ENCODE data around the gene ERGIC3.
"Not testable (repeated sequence)": the region's sequence is repeated elsewhere in the genome, so short reads cannot be mapped to it uniquely, and the experiment has no call there.

The ERGIC3 gene

GRCh38 chr20:35517125-35517524, 24.8 kb upstream of the ERGIC3 start:
- in situ Hi-C loops (cut with HindIII; ENCODE audit: low sequenced_read_pairs), result no loop called here

- in situ Hi-C loops (cut with HindIII; ENCODE audit: low sequenced_read_pairs), result not testable (repeated sequence)
These were observed 24.1 kb upstream of the ERGIC3 start for GRCh38 chr20:35517767-35518166.

- in situ Hi-C loops (cut with HindIII; ENCODE audit: low sequenced_read_pairs), result no loop called here
These were observed 22.9 kb upstream of the ERGIC3 start for GRCh38 chr20:35518955-35519354.

- in situ Hi-C loops (cut with HindIII; ENCODE audit: low sequenced_read_pairs), result no loop called here
These were observed 18.5 kb upstream of the ERGIC3 start for GRCh38 chr20:35523298-35523888.

GRCh38 chr20:35525639-35526038, 16.2 kb upstream of the ERGIC3 start:
- in situ Hi-C loops (cut with HindIII; ENCODE audit: low sequenced_read_pairs), result no loop called here

GRCh38 chr20:35527122-35527769, 14.6 kb upstream of the ERGIC3 start:
- in situ Hi-C loops (cut with HindIII; ENCODE audit: low sequenced_read_pairs), result no loop called here

- in situ Hi-C loops (cut with HindIII; ENCODE audit: low sequenced_read_pairs), result no loop called here
These were observed 12.3 kb upstream of the ERGIC3 start, which contains the start of gene C20orf173 for GRCh38 chr20:35529552-35529951. Gene C20orf173 (minus strand): TSS chr20:35529652. CDS start chr20:35529373, 279 bp downstream.

GRCh38 chr20:35539756-35540212, 2.1 kb upstream of the ERGIC3 start:
- in situ Hi-C loops (cut with HindIII; ENCODE audit: low sequenced_read_pairs), result no loop called here

- in situ Hi-C loops (cut with HindIII; ENCODE audit: low sequenced_read_pairs), result no loop called here
These were observed 628 bp upstream of the ERGIC3 start for GRCh38 chr20:35541118-35541782.

- in situ Hi-C loops (cut with HindIII; ENCODE audit: low sequenced_read_pairs), result no loop called here
These were observed 1.1 kb downstream of the ERGIC3 start for GRCh38 chr20:35542990-35543389.

GRCh38 chr20:35544436-35544835, 2.6 kb downstream of the ERGIC3 start:
- in situ Hi-C loops (cut with HindIII; ENCODE audit: low sequenced_read_pairs), result no loop called here

- in situ Hi-C loops (cut with HindIII; ENCODE audit: low sequenced_read_pairs), result not testable (repeated sequence)
These were observed 3.1 kb downstream of the ERGIC3 start for GRCh38 chr20:35544941-35545340.

GRCh38 chr20:35546127-35546526, 4.2 kb downstream of the ERGIC3 start:
- in situ Hi-C loops (cut with HindIII; ENCODE audit: low sequenced_read_pairs), result no loop called here

GRCh38 chr20:35547329-35547728, 5.5 kb downstream of the ERGIC3 start:
- in situ Hi-C loops (cut with HindIII; ENCODE audit: low sequenced_read_pairs), result no loop called here

- in situ Hi-C loops (cut with HindIII; ENCODE audit: low sequenced_read_pairs), result no loop called here
These were observed 9.6 kb downstream of the ERGIC3 start for GRCh38 chr20:35551503-35551902.

GRCh38 chr20:35552914-35553313, 11.0 kb downstream of the ERGIC3 start:
- in situ Hi-C loops (cut with HindIII; ENCODE audit: low sequenced_read_pairs), result no loop called here

- in situ Hi-C loops (cut with HindIII; ENCODE audit: low sequenced_read_pairs), result not testable (repeated sequence)
These were observed 13.6 kb downstream of the ERGIC3 start for GRCh38 chr20:35555461-35555860.

- in situ Hi-C loops (cut with HindIII; ENCODE audit: low sequenced_read_pairs), result no loop called here
These were observed 14.2 kb downstream of the ERGIC3 start for GRCh38 chr20:35555951-35556645.

- in situ Hi-C loops (cut with HindIII; ENCODE audit: low sequenced_read_pairs), result no loop called here
These were observed 15.0 kb downstream of the ERGIC3 start for GRCh38 chr20:35556871-35557270.

GRCh38 chr20:35558451-35558850, 16.6 kb downstream of the ERGIC3 start:
- in situ Hi-C loops (cut with HindIII; ENCODE audit: low sequenced_read_pairs), result no loop called here

GRCh38 chr20:35559042-35559693, 17.3 kb downstream of the ERGIC3 start:
- in situ Hi-C loops (cut with HindIII; ENCODE audit: low sequenced_read_pairs), result no loop called here

All from endothelial cell of hepatic sinusoid (primary cell).